GM18511 (cell line): ENCODE results near the gene GNL3.
A peak's percentile ranks its signal among the peaks of the same experiment; 100 is the strongest.
"Not testable (repeated sequence)": the region's sequence is repeated elsewhere in the genome, so short reads cannot be mapped to it uniquely, and the experiment has no call there.

Experiments used
- ATAC-seq: cut with Tn5 transposase; IDR thresholded peaks from one replicate; pipeline ENCODE4 v1.9.1; 2021; ENCODE audit warnings: mild to moderate bottlenecking, moderate library complexity; ENCODE audit not compliant: unreplicated experiment

The GNL3 gene, protein sequence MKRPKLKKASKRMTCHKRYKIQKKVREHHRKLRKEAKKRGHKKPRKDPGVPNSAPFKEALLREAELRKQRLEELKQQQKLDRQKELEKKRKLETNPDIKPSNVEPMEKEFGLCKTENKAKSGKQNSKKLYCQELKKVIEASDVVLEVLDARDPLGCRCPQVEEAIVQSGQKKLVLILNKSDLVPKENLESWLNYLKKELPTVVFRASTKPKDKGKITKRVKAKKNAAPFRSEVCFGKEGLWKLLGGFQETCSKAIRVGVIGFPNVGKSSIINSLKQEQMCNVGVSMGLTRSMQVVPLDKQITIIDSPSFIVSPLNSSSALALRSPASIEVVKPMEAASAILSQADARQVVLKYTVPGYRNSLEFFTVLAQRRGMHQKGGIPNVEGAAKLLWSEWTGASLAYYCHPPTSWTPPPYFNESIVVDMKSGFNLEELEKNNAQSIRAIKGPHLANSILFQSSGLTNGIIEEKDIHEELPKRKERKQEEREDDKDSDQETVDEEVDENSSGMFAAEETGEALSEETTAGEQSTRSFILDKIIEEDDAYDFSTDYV

DNA sequence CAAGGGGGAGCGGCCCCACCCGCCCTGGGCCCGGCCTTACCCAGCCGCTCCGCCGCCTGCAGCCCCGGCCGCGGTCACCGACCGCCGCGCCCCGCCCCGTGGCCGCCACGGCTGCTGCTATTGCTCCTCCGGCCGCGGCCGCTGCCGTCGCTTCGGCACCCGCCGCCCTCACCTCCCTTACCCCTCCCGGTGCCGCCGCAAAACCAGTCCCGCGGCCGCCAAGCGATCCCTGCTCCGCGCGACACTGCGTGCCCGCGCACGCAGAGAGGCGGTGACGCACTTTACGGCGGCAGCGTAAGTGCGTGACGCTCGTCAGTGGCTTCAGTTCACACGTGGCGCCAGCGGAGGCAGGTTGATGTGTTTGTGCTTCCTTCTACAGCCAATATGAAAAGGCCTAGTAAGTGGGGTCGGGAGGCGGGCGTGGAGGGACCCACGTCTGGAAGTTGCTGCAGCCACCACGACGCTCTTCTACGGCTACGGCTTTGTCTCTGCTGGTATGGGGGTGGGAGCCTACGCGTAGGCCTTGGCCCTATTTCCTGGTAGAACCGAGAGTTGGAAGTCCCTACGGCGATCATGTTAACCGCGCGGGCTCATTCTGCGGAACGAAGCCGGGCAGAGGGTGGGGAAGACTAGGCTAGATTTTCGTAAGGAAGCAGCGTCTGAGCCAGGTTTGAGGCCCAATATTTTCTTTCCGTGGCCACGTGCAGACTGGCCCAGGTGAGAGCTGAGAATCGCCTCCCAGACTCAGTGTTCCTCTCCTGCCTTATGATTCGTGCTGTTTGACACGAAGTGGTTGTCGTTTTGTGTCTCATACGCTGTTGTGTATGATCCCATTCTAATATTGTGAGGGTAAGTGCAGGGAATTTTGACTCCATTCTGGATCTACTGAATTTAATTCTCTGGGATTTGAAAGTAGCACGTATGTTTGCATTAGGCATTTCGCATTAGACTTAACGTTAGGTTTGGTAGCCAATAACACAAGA is at the start of gene GNL3, which contains the start of gene PBRM1:
Gene GNL3 (plus strand): TSS at position 324 of the 983 bp plus-strand sequence. CDS start 61 bp downstream, at position 385.
Gene PBRM1 (minus strand): TSS at position 205 of the 983 bp plus-strand sequence.
- peak; percentile 75 for ATAC-seq

- ATAC-seq = no peak
Measured at GRCh38 chr3:52636673-52637072, 49.2 kb upstream of the GNL3 start.

- ATAC-seq = no peak
Measured at GRCh38 chr3:52645549-52645948, 40.3 kb upstream of the GNL3 start.

DNA sequence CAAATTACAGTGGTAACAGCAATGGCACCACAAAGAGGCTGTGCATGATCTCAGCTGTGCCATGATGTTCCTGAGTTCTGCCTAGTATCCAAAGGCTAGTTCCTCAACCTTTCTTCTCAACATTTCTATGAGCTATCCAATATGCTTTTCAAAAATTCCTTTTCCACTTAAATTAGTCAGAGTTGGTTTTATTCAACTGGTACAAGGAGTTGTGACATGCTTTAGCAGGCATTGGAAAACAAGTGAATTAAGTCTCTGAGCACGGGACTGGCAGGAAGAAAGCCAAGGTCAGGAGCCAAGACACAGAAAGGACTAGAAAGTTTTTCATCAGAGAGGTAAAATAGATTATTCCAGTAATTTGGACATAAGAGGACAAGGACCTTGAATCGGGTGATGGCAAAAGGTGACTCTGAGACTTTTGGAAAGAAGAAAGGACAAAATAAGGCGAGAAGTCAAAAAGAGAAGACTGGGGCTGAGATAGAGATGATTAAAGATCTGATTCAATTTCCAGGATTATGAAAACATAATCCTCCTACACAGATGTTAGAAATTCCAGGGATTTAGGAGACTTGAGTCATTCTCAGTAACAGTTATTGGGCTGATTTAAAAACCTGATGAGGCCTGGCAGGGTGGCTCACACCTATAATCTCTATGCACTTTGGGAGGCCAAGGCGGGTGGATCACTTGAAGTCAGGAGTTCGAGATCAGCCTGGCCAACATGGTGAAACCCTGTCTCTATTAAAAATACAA is 36.2 kb upstream of the GNL3 start:
- no peak for ATAC-seq

DNA sequence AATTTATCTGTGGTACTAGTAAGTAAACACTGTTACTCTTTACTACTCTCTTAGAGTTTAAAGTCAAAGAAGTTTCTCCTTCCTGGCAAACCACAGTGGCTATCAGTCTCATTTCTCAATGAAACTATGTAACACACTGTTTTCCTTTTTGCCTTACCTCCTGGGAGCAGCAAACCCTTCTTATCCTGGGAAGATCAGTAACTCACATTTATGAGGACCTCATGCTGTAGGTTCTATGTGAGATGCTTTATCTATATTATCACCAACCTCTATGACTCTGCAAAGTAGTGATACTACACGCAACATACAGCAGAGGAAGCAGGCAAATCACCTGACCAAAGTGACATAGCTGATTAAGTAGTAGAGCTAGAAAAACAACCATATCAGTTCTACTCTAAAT is 35.4 kb upstream of the GNL3 start:
- no peak for ATAC-seq

DNA sequence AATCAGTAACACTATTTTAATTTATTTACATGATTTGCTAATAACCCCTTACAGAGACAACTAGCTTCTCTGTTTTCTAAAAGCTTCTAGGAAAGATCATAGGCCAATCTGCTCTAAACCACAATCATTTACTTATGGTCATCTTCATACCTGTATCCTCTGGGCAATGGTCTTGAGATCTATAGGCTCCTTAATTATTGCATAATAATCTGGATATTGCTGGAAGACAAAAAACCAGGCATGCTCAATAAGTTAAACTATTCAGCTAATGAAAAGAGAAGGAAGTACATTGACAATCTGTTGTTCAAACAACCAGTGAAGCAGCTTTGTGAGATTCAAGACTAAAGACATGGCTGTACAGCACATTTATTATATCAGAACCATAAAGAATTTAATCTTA is 34.2 kb upstream of the GNL3 start:
- ATAC-seq = no peak

DNA sequence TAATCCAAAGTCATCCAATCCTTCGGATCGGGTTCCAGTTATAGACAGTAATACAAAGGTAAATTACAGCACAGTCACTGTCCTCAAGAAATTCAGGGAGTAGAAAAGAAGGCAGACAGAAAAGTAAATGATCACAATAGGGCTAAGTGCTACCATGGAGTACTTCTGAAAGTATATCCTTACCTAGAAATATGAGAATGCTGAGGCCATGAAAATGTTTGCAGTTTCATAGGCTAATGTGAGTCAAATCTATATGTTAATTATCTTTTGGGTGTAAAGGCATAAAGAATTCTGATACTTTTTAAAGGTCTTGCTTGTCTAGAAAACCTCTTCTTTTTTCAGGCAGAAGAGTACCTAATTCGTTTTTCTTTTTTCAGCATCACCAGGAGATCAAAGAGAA is 29.9 kb upstream of the GNL3 start:
- ATAC-seq = no peak

GRCh38 chr3:52660046-52660445 is 25.8 kb upstream of the GNL3 start:
- ATAC-seq = no peak

DNA sequence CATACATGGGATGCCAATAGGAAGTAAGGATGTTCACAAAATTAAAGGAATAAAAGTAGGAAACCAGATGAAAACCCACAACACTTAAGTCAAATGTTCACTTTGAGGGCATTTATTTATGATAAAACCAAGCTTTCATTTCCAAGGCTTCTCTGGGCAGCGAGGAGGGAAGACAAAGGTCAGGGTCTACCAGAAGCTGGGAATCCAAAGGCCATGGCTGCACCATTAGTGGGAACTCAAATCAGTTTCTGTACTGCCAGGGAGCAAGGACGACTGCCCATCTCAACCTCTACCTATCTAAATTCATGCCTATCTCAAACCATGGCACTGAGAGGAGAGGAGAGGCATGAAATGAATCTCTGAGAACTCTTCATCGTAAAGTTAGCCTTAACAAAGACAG is 22.7 kb upstream of the GNL3 start:
- ATAC-seq = no peak

DNA sequence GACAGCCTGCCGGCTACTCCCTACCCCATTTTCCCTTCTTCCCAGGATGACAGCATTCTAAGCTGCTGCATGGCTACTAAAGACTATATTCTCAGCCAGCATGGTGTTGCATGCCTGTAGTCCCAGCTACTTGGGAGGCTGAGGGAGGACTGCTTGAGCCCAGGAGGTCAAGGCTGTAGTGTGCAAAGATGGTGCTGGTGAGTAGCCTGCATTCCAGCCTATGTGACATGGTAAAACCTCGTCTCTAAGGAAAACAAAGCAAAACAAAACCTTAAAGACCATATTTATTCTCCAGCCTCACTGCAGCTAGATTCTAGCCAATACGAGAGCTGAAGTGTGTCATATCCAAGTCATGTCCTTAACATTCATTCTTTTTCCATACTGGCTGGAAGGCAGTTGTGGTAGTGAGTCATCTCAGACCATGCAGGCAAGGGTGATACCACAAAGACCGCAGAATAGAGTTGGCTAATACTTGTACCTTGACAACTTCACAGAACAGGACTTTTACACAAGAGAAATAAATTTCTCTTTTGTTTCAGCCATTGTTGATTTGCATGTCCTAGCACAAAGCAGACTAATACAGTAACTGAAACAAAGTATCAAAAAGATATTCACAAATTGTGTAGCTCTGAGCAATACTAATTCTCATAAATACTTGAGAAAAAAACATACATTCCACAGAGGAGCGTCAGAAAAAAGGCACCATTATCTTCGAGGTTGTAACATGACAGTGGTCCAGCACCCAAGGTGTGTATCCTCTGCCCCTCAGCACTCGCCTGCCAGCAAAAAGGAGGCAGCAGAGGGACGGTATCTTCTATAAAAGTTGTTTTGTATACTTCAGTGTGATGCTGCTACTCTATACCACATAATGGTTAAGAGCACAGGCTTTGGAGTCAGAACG is 15.0 kb upstream of the GNL3 start:
- peak; percentile 80 for ATAC-seq

DNA sequence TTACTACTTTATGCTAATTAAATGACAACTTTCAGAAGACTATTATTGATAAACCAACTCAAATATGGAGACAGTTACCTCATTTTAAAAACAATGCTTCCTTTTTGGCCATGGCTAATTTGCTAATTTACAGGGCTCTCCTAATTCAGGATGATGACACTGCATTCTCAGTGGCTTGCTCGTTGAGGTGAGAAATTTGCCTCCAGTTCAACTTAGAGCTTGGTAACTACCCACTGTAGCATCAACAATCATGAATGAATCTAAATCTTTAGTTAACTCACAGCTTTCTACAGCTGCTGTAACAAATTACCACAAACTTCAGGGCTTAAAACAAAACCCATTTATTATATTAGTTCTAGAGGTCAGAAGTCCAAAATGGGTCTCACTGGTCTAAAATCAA is 14.2 kb upstream of the GNL3 start:
- no peak for ATAC-seq

- ATAC-seq = not testable (repeated sequence)
Measured at GRCh38 chr3:52676201-52676600, 9.6 kb upstream of the GNL3 start.

DNA sequence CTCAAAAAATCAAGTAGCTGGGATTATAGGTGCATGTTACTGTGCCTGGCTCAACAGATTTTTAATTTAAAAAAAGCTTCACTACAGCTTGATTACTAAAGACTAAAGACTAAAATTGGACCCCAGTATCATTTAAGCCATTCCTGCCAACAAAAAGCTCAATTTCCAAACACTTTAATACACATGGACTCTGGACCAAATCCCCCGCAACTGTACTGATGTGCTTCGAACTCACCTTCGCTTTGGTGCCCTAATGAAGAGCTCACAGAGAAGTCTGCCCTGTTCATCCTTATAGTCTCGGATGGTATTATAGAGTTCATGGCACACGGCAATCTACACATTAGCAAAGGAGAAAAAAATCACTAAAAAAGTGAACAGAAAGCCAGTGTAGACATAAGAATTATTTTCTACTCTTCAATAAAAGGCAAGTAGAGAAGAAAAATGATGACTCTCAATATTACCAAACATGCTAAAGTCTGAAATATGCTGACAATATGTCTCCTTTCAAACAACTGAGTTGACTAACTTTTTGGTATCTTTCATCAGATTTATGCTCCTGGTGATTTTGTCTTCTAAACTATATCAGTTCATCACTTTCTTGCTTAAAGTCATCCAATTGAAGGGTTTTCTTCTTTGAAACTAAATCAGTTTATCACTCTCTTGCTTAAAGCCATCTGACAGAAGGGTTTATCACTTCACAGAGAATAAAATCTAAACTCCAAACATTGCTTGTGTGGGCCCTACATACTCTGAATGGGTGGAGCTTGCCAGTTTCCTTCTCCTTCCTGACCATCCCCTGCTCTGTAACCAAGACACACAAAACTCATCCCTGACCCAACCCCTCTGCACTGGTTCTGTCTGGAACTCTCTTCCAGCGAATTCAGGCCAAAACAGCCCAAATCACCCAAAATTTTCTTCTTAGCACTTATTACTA is 7.3 kb upstream of the GNL3 start:
- ATAC-seq = no peak

GRCh38 chr3:52679199-52679538 is 6.7 kb upstream of the GNL3 start:
- ATAC-seq = no peak

- ATAC-seq = no peak
Measured at GRCh38 chr3:52679811-52680210, 6.0 kb upstream of the GNL3 start.

GRCh38 chr3:52681596-52681995 is 4.2 kb upstream of the GNL3 start:
- ATAC-seq = no peak

DNA sequence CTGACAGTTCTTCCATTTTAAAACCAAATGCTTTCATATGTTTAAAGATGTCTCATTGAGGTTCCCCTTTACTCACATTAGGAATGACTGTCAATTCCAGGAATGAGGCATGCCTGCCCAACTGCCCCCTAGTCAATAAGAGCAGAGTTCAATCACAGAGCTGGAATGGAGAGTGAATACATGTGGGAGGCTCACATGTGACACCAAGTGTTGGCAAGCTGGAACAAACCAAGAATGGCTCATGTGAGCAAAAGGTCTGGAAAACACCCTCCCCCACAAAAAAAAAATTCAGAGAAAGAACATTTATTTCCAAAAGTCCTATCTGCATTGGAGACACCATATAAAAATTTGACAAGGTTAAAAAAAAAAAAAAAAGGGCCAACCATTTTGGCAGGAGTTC is 3.8 kb upstream of the GNL3 start:
- ATAC-seq = no peak

- no peak for ATAC-seq
Measured at GRCh38 chr3:52683611-52684010, 2.2 kb upstream of the GNL3 start.

DNA sequence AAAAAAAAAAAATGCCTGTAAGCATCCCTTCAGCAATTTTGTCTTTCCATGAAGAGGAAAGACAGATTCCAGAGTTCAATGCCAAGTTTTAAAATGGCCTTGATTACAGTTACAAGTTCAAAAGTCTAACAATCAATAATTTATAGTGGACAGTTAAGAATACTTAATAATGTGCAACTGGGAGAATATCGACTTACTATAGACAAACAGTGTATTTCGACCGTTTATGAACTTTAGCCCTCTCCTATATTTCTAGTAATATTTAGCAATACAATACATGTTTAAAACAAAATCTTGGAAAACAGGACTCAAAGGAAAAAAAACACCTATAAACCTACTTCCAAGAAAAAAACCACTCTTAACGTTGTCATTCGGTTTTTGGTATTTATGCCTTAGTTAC is 1.6 kb upstream of the GNL3 start:
- no peak for ATAC-seq
